GM18526 (cell line): ENCODE results near the gene UGGT1.

Experiments used
- POLR2A ChIP-seq: IDR thresholded peaks from 3 replicates; pipeline ENCODE4 v1.6.1; 2011; ENCODE audit not compliant: insufficient read length; ENCODE audit errors: extremely low read depth

Gene UGGT1

DNA sequence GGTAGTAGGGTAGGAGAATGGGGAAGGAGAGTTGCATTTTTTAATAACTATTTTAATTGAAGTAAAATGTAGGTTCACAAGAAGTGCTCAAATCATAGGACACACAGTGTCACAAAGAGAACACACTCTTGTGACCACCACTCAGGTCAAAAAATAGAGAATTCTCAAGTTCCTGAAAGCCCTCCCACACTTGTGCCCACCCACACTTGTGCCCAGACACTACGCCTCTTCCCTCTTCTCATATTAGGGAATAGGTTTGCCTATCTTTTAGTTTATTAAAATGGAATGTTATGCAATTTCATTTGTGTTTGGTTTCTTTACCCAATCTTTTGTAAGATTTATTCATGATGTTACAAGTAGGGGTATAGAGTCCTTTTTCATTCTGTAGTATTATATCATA, 67.2 kb downstream of the UGGT1 start:
- no peak for TF ChIP-seq POLR2A

DNA sequence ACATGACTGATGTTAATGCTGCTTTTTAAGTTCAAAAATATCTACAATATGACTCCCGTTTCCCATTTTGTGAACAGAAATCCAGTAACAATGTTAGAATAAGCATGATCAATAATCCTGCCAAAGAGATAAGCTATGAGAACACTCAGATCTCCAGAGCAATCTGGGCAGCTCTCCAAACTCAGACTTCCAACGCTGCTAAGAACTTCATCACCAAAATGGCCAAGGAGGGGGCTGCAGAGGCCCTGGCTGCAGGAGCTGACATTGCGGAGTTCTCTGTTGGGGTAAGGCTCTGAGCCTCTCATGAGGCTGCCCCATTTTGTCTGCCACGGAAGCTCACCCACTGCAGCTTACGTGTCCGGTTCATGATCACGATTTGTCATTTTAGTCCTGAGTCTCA, 68.4 kb downstream of the UGGT1 start:
- TF ChIP-seq POLR2A, result no peak

DNA sequence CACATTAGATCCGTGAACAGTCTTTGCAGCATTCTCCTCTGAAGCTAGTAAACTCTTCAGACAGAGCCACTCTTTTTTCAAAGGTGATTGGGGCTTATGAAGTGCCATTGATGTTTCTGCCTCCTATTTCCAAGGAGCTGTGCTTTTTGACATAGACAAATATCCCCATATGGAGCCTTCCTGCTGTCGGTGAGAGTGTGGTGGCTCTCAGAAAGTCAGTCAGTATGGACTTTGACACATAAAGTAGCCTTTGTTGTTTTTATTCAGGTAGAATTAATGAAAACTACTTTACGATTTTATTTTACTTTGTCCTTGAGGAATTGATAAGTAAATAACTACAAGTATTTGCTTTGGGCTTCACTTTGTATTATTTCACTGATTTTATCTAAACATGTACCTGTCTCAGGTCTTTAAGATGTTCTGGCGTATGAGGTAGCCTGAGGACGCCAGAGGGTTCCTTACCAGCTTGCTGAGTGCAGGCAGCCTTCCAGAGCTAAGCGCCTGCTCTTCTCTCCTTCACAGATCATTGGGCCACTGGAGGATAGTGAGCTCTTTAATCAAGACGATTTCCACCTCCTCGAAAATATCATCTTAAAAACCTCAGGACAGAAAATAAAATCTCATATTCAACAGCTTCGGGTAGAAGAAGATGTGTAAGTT, 69.7 kb downstream of the UGGT1 start:
- no peak for TF ChIP-seq POLR2A

DNA sequence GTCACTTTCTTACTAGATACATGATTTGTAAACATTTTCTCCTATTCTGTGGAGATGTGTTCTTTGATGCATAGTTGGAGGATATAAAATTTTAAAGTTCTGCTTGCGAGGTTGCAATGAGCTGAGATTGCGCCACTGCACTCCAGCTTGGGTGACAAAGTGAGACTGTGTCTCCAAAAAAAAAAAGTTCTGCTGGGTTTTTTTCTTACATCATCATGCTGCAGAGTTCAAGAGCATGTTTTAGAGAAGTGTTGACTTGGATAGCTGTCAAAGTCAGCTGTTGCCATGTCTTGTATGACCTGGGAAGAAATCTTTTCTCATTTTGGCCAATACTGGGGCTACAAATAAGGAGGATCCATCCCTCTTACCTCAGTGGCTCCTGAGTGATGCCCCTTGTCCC, 71.3 kb downstream of the UGGT1 start:
- no peak for TF ChIP-seq POLR2A

DNA sequence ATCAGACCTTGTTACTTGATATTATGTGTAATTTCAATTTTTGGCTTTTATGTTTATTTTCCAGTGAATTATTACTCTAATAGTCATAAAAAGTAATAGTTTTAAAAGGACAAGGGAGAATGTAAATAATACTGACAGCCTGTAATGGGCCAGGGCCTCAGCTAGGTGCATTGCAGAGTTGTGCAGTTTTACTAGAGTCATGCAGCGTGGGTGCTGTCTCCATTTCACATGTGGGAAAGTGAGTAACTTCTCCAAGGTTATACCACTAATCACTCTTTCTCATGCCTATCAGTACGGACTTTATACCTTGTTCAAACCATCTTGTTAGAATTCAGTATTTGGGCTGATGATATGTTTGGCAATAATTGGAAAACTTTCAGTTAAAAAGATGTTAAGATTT, 73.3 kb downstream of the UGGT1 start:
- no peak for TF ChIP-seq POLR2A

DNA sequence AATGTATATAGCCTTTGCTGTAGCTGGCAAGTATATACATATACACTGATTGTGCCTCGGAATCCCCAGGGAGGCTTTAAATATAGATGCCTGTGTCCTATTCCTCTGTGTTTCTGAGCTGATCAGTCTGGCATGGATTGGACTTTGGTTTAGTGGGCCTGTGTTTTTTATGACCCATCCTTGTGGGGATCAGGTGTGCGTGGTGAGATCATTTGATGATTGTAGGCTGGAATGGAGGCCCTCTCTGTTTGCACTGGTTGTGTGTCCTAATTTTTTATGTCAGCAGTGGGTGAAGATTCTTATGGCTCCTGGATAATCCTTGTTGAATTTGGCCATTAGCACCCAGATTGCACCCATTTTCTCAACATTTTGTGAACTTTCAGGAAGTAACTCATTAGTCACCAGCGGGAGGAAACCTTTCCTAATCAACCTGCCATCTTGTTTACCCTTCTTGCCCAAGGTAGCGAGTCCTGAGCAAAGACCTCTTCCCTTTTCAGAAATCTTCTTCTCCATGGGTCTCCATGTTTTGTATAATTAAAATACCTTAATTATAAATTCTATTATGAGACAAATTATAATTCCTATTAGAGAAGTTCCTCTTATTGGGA, 75.8 kb downstream of the UGGT1 start:
- no peak for TF ChIP-seq POLR2A

DNA sequence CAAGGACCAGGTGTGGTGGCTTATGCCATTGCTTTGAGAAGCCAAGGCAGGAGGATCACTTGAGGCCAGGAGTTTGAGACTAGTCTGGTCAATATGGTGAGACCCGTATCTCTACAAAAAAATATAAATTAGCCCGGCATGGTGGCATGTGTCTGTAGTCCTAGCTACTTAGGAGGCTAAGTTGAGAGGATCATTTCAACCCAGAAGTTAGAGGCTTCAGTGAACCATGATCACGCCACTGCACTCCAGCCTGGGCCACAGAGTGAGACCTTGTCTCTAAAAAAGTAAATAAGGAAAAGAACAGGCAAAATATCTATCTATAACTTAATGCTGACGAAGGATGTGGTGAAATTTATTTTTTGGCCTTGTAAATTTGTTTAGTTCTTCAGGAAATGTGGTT, 78.1 kb downstream of the UGGT1 start:
- TF ChIP-seq POLR2A, result no peak

DNA sequence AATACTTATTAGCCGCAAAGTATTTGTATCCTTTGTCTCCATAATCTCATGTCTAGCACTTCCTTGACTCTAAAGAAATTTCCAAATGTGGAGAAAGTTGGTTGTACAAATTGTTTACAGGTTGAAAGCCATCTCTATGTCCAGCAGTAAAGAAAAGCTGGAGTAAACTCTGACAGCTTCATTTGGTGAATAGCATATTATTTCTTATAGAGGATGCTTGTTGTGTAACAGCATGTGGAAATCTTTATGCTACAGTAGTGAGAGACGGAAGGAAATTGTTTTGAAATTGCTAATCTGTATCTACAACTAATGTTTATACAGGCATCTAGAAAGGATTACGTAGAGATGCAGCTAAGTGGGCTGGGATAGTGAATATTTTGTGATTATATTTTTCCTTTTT, 78.5 kb downstream of the UGGT1 start:
- TF ChIP-seq POLR2A, result no peak

DNA sequence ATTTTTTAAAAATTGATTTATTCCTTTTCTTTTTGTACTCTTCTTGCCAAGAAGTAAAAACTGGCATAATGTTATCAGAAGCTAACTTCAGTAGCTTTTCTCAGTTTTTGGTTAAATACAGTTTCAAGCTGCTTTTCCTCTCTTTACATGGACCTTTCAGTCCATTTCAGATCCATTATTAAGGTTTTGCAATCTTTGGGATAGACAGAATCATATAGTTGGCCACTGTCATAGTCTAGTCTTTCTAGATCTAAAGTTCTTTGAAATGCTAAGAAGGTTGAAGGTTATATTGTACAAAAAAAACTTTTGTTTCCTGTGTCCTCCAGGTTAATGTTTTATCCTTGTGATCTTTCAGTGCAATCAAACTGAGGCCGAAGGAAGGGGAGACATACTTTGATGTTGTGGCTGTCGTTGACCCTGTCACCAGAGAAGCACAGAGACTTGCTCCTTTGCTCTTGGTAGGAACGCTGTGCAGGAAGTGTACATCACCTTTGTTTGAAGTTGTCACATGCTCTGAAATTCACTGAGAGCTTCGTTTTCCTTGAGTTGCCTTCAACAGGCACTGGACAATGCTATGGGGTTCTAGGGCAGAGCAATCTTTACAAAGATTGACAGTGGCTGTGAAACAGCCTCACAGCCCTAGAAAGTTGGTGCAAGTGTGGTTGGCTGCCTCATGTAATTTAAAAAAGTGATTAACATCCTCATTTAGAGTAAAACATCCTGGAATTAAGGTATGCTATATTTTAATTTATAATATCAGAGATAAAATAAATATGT, 79.1 kb downstream of the UGGT1 start:
- TF ChIP-seq POLR2A, result no peak

DNA sequence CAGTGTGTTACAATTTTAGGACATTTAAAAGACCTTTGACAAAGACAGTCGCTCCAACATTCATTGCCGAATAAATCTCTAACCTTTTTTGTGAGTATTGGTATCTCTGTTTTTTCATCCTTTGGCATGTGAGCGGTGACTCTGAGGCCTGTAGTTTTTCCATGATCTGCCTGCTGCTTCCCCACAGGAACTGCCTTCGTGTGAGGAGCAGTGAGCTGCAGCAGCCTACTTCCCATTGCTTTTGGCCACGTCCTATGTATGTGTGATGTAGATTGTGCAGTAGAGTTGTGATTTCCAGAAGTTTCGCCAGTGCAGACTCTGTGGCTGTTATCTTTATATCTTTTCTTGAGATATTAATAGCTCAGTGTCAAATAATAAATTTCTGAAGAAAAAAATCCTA, 79.8 kb downstream of the UGGT1 start:
- TF ChIP-seq POLR2A, result no peak

DNA sequence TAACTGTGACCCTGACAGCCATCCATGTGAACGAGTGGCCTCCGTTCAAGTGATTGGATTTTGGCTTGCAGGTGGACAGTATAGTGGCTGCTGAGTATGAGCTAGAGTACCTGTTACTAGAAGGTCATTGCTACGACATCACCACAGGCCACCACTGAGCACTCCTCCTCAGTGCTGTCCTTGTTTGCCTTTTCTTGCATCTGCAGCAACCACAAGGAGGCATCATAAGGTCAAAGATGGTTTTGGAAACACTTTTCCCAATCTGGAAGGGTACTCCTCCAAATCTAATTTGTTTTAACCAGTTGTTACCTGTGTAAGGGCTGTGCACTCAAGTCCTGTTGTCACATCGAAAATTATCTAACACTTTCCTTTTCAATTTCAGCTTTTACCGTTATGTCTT, 81.2 kb downstream of the UGGT1 start:
- no peak for TF ChIP-seq POLR2A

DNA sequence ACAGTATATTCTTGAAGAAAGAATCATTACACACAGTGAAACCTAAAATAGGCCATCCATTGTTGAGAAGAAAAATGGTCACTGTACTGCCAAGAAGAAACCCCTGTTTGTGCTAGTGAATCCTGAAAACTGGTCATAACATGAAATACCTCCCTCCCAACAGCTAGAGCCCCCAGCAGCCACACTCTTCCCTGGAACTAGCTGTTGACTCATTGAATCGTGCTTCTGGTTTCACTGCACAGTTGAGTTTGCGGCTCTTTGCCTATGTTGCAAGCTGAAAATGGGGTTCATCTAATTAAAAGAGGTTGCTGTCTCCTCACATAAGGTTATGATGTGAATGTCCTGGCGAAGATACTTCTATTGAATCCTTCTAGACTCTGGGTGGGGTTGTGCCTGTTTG, 86.3 kb downstream of the UGGT1 start:
- TF ChIP-seq POLR2A, result no peak

DNA sequence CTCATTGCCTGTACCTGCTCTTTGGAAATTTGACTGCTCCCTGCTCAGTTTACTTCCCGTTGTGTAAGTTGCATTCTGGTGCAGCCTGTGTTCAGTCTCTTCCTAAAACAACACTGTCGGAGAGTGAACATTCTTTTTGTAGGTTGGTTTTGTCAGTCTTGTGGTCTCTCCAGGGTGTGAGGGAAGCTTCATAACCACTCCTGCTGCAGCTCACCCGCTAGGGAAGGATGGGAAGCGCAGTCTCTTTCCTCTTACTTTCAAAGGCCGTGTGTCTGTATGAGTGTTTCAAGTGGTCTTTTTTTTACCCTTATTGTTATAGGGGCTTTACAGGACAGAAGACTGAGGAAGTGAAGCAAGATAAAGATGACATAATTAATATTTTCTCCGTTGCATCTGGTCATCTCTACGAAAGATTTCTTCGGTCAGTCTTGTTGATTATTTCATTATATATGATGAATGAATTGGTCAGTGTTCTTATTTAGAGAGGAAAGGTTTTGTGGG, 87.2 kb downstream of the UGGT1 start:
- no peak for TF ChIP-seq POLR2A

DNA sequence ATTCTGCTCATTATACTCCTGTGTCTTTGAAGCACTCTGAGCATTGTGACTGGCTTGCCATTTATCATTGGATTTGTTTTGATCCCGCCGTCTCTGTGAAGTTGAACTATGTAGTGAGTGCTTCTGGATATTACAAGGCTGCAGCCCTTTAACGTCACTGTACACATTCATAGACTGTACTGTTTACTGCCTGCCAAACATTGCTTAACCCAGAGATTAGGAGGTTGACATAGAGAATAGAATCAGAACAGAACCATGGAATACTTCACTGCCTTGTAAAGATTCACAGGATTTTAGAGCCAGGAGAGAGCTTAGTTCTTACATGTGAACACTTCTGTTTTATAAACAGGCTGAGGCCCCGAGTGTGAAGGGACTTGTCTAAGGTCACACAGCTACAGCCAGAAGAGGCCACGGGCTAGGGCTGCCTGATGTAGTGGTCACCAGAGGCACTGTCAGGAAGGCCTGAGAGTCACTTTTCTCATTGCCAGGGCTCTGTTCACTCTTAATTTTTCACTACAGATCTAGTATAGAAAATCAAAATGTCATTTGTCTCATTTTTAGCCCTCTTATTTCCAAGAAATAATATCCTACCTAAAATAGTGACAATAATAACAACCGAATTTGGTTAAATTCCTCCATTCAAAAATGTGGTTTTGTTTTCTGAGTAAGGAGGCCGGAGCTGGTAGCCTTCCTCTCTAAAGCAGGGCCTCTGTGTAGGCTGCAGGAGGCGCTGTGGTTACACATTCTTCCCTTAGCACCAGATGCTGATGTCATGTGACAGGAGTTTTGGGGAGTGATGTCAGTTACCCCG, 87.9 kb downstream of the UGGT1 start:
- no peak for TF ChIP-seq POLR2A

DNA sequence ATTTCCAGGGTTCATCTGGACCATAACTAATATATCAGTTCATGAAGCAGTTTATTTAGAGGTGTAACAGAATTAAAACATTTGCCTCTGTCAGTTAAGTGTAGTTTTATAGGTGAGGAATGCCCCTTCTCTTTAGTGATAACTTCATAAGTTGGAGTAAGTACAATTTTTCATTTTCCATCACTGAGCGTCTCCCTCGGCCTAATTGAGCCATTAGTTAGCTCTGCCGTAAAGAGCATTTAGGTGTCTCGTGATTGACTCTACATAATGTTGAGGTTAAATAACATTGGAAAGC, 88.4 kb downstream of the UGGT1 start:
- no peak for TF ChIP-seq POLR2A

DNA sequence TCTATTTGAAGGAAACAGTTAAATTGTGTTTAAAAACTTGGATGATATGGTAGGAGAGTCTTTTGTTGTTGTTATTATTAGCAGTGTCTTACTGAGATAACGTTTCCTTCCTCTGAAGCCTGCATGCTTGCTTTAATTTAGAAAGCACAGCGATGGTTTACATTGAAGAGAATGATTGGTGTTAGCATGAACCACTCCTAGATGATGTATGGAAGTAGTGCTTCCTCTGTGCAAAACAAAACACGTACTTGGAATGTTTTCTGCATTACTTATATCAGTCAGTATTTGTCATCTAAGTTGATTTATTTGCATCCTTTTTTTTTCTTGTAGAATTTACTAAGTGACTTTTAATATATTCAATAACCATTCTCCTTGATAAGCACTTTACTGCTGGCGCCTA, 89.0 kb downstream of the UGGT1 start:
- no peak for TF ChIP-seq POLR2A

DNA sequence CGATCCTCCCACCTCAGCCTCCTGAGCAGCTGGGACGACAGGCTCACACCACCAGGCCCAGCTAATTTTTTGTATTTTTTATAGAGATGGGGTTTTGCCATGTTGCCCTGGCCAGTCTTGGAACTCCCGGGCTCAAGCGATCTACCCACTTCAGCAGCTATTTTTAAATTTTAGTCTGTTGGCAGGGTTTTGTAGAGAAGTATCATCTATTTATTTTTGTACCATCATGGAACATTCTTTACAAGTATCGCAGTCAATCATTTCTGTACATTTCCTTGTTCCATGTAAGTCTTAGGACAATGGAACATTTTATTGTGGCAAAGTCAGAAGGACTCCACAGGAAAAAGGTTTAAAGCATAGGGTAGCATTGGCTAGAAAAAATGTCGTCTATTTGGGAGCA, 94.6 kb downstream of the UGGT1 start:
- TF ChIP-seq POLR2A, result no peak
